Pancreas (tissue), 10 donors: Measurements from ENCODE around the gene SLC4A7. TPM values are rescaled to one million over a fixed set of nuclear protein-coding genes. Genes with fewer than 3 reads are reported as not detected.
"Not testable (repeated sequence)": the region's sequence is repeated elsewhere in the genome, so short reads cannot be mapped to it uniquely, and the experiment has no call there.

Experiments
- ATAC-seq, 4 donors: fragments of 200-7000 bp; cut with Tn5 transposase; one replicate each; pipeline versions ENCODE4 v1.8.0 to v1.9.1; 2020; ENCODE audit warnings: mild to moderate bottlenecking in 4 of 4, moderate library complexity in 4 of 4
- DNase-seq, 6 donors: peaks; one replicate each; pipeline ENCODE4 v3.0.0-alpha.2; 2020
- FAIRE-seq: peaks from 2 replicates; lab custom pipeline; 2012; peaks lifted over from hg19 to GRCh38; lab: Jason Lieb, UNC
- H3K27ac ChIP-seq, 4 donors: fragments of 200-600 bp; sonication (generic); 1 replicate in 3 of 4; 2 replicates in 1 of 4; pipeline versions ENCODE4 v1.5.0 to v1.8.0; 2020
- H3K27me3 ChIP-seq, 4 donors: fragments of 200-600 bp; one replicate each; pipeline ENCODE4 v1.8.0; 2021
- H3K36me3 ChIP-seq, 3 donors: fragments of 200-600 bp; sonication (generic) in 1 of 3; one replicate each; pipeline versions ENCODE4 v1.5.0 to v1.8.0; 2020 to 2021
- H3K4me1 ChIP-seq, 3 donors: fragments of 200-600 bp; one replicate each; pipeline ENCODE4 v1.8.0; 2021
- H3K4me3 ChIP-seq, 4 donors: fragments of 200-600 bp; sonication (generic) in 2 of 4; one replicate each; pipeline versions ENCODE4 v1.5.0 to v1.8.0; 2020 to 2021
- H3K9me3 ChIP-seq, 4 donors: fragments of 200-600 bp; one replicate each; pipeline ENCODE4 v1.8.0; 2021
- WGBS, 2 donors: extraction: QIAGEN DNeasy Blood & Tissue Kit; methylation state at CpG; one replicate each; pipeline ENCODE4 v1.1.7; 2013; 5-methylcytosine and 5-hydroxymethylcytosine counted together
- intact Hi-C, 3 donors: fragments of 100-400 bp; cut with DNase I; formaldehyde crosslinking; loops; one replicate each; pipeline versions ENCODE4 v1.11.1 to v1.14.2; 2022
- polyA plus RNA-seq, 2 donors: library from polyadenylated mRNA; stranded (reverse); fragments of 200-250 nt; gene quantifications; one replicate each; pipeline ENCODE4 v1.2.3, GENCODE V29; 2013
- total RNA-seq, 6 donors: library from RNA; stranded (reverse); fragmentation: NEBNext Ultra II Directional in 4 of 6; extraction: Animal tissue kit (Norgen Biotek cat#: 25700) in 4 of 6; gene quantifications; one replicate each; pipeline versions ENCODE4 v1.2.1 to v1.2.4, GENCODE V29; 2021 to 2023
- TF ChIP-seq, protein P1 (sequence below), 4 donors: fragments of 200-600 bp; sonication (generic) in 3 of 4; IDR thresholded peaks; one replicate each; pipeline versions ENCODE4 v1.5.0 to v1.8.0; 2021; ENCODE audit warnings: antibody characterized with exemption in 4 of 4
- donor health status: healthy with polysubstance abuse.
- donor health status: DM: no; HTN: no; CAD: no; lungs with moderate emphysema.
- donor health status: DM: no; HTN: no; CAD: no.
- donor health status: control.
- donor health status: control.
- donor health status: Bipolar disorder and iron deficiency.
- donor health status: DM: yes; HTN: yes; CAD: no.
- donor health status: DM: no; HTN: no; CAD: no.
- donor health status: DM: no; HTN: no; CAD: no.
- donor health status: DM: yes; HTN: yes; CAD: no.

The SLC4A7 gene
- total and polyA plus RNA-seq, 8 donors: 1.4 to 11.1 (median 3.7) TPM

GRCh38 chr3:27333843-27334242, 150.3 kb downstream of the SLC4A7 start:
- H3K4me3 ChIP-seq: no peak overlapping the region
- no peaks in the 10 kb centered on the region for H3K9me3 ChIP-seq
- ATAC-seq: no peak
- peak in 2 of 6 donors; percentile 18 to 35 for DNase-seq
- H3K27me3 ChIP-seq: no peaks in the 10 kb centered on the region
- intact Hi-C loops: no loop called here
- no peaks in the 10 kb centered on the region for H3K4me1 ChIP-seq
- H3K36me3 ChIP-seq: no peaks in the 10 kb centered on the region
- no peak for FAIRE-seq
- no peak overlapping the region for H3K27ac ChIP-seq
- TF ChIP-seq, protein P1, sequence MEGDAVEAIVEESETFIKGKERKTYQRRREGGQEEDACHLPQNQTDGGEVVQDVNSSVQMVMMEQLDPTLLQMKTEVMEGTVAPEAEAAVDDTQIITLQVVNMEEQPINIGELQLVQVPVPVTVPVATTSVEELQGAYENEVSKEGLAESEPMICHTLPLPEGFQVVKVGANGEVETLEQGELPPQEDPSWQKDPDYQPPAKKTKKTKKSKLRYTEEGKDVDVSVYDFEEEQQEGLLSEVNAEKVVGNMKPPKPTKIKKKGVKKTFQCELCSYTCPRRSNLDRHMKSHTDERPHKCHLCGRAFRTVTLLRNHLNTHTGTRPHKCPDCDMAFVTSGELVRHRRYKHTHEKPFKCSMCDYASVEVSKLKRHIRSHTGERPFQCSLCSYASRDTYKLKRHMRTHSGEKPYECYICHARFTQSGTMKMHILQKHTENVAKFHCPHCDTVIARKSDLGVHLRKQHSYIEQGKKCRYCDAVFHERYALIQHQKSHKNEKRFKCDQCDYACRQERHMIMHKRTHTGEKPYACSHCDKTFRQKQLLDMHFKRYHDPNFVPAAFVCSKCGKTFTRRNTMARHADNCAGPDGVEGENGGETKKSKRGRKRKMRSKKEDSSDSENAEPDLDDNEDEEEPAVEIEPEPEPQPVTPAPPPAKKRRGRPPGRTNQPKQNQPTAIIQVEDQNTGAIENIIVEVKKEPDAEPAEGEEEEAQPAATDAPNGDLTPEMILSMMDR (IDR thresholded peaks at IDR 0.05): no peak

GRCh38 chr3:27328982-27329762, 155.0 kb downstream of the SLC4A7 start:
- FAIRE-seq, H3K9me3 ChIP-seq, H3K36me3 ChIP-seq, H3K4me3 ChIP-seq, H3K4me1 ChIP-seq, ATAC-seq, H3K27ac ChIP-seq, H3K27me3 ChIP-seq, DNase-seq: not testable (repeated sequence)
- whole genome bisulfite sequencing, 2 donors: 90 to 96% methylated on average over 4 of the region's 4 CpGs
- intact Hi-C loops: loop anchor here in 1 of 3 donors (10.0 kb wide), 1 partner anchor 336 kb away; no protein-coding TSS in a partner anchor

GRCh38 chr3:27326629-27327545, 157.3 kb downstream of the SLC4A7 start:
- no peaks in the 10 kb centered on the region for H3K4me1 ChIP-seq
- H3K27ac ChIP-seq: peak overlapping the region in 1 of 4 donors; percentile 9
- peak in 2 of 4 donors; percentile 40 to 66 for ATAC-seq
- whole genome bisulfite sequencing, 2 donors: 73 to 81% methylated on average over 8 of the region's 8 CpGs
- intact Hi-C loops: loop anchor here in 1 of 3 donors (10.0 kb wide), 1 partner anchor 338 kb away; no protein-coding TSS in a partner anchor
- H3K9me3 ChIP-seq: no peaks in the 10 kb centered on the region
- TF ChIP-seq, protein P1 (IDR thresholded peaks at IDR 0.05): no peak
- no peak for DNase-seq
- H3K27me3 ChIP-seq: no peaks in the 10 kb centered on the region
- H3K4me3 ChIP-seq: no peak overlapping the region
- no peaks in the 10 kb centered on the region for H3K36me3 ChIP-seq
- FAIRE-seq: peak; percentile 5

DNA sequence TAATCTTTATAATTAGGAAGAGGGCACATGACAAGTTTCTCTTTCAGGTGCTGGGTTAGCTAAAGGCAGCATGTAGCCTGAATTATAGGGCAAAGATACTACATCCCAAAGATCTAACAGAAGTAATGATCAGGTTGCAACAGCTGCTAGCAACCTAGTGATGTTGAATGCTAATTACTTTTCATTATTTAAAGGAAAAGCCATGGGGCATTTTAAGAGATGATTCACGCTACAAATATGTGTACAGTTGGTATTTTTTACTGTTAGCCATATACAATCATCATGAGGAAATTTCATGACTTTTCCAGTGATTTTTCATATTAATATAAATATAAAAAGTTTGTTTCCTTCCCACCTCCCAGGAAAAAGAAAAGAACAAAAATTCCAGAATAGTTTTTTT, 158.0 kb downstream of the SLC4A7 start:
- Histone ChIP-seq H3K9me3 (no peaks in the 10 kb centered on the region), H3K27me3 (no peaks in the 10 kb centered on the region), H3K4me1 (no peaks in the 10 kb centered on the region), H3K27ac (peak overlapping the region in 1 of 4 donors; percentile 9), H3K36me3 (no peaks in the 10 kb centered on the region), H3K4me3 (no peak overlapping the region)
- WGBS, 2 donors: 91 to 94% methylated on average over 1 of the region's 1 CpG
- DNase-seq: no peak
- no peak for FAIRE-seq
- TF ChIP-seq, protein P1 (IDR thresholded peaks at IDR 0.05): no peak
- intact Hi-C loops: loop anchor here in 1 of 3 donors (10.0 kb wide), 1 partner anchor 339 kb away; no protein-coding TSS in a partner anchor
- no peak for ATAC-seq

GRCh38 chr3:27325419-27325818, 158.8 kb downstream of the SLC4A7 start:
- Histone ChIP-seq H3K27ac (no peak overlapping the region), H3K9me3 (no peaks in the 10 kb centered on the region), H3K36me3 (no peaks in the 10 kb centered on the region), H3K4me1 (no peaks in the 10 kb centered on the region), H3K27me3 (no peaks in the 10 kb centered on the region), H3K4me3 (no peak overlapping the region)
- TF ChIP-seq, protein P1 (IDR thresholded peaks at IDR 0.05): no peak
- 58 to 72% methylated on average over 1 of the region's 1 CpG for WGBS, 2 donors
- intact Hi-C loops: loop anchor here in 1 of 3 donors (10.0 kb wide), 1 partner anchor 339 kb away; no protein-coding TSS in a partner anchor
- FAIRE-seq: no peak
- ATAC-seq: no peak
- DNase-seq: no peak
